Endothelial cell of umbilical vein (primary cell): ENCODE data around the gene TMCC3.

Experiments used
- CTCF ChIP-seq, 2 donors: IDR thresholded peaks; 1 replicate in 1 of 2; 2 replicates in 1 of 2; pipeline ENCODE4 v1.5.1; 2011; ENCODE audit warnings: low read length in 2 of 2, mild to moderate bottlenecking in 2 of 2, moderate library complexity in 2 of 2, control low read depth in 1 of 2, inconsistent platforms in 1 of 2, low read depth in 1 of 2; ENCODE audit not compliant: insufficient read depth in 1 of 2; ENCODE audit errors: extremely low read depth in 1 of 2
- FOS ChIP-seq: IDR thresholded peaks from 2 replicates; pipeline ENCODE4 v1.6.1; 2011; ENCODE audit warnings: mild to moderate bottlenecking, low read length, moderate library complexity, borderline replicate concordance; ENCODE audit not compliant: insufficient read depth
- POLR2A ChIP-seq: IDR thresholded peaks from 2 replicates; pipeline ENCODE4 v1.6.1; 2012; ENCODE audit warnings: low read depth, mild to moderate bottlenecking, control low read depth, low read length

GRCh38 chr12:94596596-94596995 is 53.8 kb downstream of the TMCC3 start:
- no peak for TF ChIP-seq FOS
- TF ChIP-seq POLR2A: no peak
- TF ChIP-seq CTCF (IDR thresholded peaks at IDR 0.05; ENCODE audit: extremely low read depth in 1 of 2, insufficient read depth in 1 of 2, low read depth in 1 of 2, low read length in 2 of 2): no peak
